Fibroblast of mammary gland (primary cell): ENCODE results near the gene NELL2.
"Not testable (repeated sequence)": the region's sequence is repeated elsewhere in the genome, so short reads cannot be mapped to it uniquely, and the experiment has no call there.

Source experiments
- DNase-seq: peaks from one replicate; pipeline ENCODE4 v3.0.0-alpha.2; 2010; ENCODE audit warnings: low read depth
- H3K4me3 ChIP-seq: 2 replicates; pipeline ENCODE4 v1.5.1; 2011; ENCODE audit warnings: low read depth, mild to moderate bottlenecking, low read length, moderate library complexity; ENCODE audit not compliant: control insufficient read depth
- TF ChIP-seq, protein P1 (sequence below): conservative IDR thresholded peaks from 2 replicates; pipeline ENCODE4 v1.5.1; 2011; ENCODE audit warnings: low read depth, low read length, inconsistent platforms; ENCODE audit not compliant: control insufficient read depth, insufficient read depth

The NELL2 gene

DNA sequence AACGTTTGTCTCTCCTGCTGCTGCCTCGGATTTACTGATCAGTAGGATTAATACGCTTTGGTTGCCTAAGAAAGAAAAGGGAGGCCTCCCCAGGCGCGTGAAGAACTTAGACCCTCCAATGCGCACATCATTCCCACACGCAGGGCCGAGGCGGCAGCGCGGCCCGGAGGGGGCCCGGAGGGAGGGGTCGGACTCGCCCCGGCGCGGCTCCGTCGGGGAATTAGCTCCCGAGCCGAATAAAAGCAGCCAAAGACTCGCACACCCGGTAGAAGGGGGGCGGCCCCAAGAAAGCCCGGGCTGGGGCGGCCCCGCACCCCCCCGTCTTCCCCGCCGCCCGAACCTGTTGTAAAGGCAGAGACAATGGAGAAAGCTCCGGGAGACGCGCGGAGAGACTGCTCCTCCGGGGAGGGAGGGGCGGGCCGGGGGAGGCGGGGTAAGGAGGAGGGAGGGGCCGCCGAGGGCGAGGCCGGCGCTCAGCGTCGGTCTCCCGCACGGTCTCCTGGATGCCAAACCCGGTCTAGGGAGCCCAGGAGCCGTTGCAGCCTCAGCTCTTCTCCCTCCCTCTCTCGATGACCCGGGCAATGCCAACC is at the start of gene NELL2:
NELL2 (minus strand) TSS at position 362 of the 590 bp plus-strand sequence. CDS start 446 bp downstream, outside the sequence.
- TF ChIP-seq, protein P1, sequence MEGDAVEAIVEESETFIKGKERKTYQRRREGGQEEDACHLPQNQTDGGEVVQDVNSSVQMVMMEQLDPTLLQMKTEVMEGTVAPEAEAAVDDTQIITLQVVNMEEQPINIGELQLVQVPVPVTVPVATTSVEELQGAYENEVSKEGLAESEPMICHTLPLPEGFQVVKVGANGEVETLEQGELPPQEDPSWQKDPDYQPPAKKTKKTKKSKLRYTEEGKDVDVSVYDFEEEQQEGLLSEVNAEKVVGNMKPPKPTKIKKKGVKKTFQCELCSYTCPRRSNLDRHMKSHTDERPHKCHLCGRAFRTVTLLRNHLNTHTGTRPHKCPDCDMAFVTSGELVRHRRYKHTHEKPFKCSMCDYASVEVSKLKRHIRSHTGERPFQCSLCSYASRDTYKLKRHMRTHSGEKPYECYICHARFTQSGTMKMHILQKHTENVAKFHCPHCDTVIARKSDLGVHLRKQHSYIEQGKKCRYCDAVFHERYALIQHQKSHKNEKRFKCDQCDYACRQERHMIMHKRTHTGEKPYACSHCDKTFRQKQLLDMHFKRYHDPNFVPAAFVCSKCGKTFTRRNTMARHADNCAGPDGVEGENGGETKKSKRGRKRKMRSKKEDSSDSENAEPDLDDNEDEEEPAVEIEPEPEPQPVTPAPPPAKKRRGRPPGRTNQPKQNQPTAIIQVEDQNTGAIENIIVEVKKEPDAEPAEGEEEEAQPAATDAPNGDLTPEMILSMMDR, result no peak
- peak; percentile 10 for DNase-seq
- peak within 1 kb of the TSS; percentile 34 for H3K4me3 ChIP-seq

GRCh38 chr12:44921736-44922135 is 45.6 kb upstream of the NELL2 start:
- no peak overlapping the region for H3K4me3 ChIP-seq
- TF ChIP-seq, protein P1, result no peak
- DNase-seq, result no peak

DNA sequence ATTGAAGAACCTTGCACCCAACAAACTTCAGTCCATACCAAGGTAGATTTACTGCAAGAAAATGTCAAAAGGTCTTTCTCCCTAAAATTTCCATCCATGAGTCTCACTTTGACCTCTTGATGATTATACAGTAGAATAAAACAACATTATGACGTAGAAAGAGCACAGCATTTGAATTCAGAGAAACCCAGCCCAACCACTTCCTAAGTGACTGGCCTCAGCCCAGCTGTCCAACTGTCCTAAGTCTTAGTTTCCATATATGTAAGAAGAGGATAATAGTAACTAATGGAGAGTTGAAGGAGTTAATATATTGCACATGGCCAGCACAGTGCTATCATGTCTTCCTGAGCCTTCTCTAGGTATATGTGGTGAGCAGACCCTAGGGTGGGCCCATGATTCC is 41.0 kb upstream of the NELL2 start:
- no peak for DNase-seq
- no peak overlapping the region for H3K4me3 ChIP-seq
- TF ChIP-seq, protein P1, result no peak

- no peak overlapping the region for H3K4me3 ChIP-seq
- TF ChIP-seq, protein P1, result no peak
- no peak for DNase-seq
Observed at GRCh38 chr12:44915958-44916357, 39.8 kb upstream of the NELL2 start.

GRCh38 chr12:44904321-44904720 is 28.2 kb upstream of the NELL2 start:
- TF ChIP-seq, protein P1, result no peak
- no peak overlapping the region for H3K4me3 ChIP-seq
- DNase-seq, result no peak

GRCh38 chr12:44898108-44898507 is 22.0 kb upstream of the NELL2 start:
- H3K4me3 ChIP-seq, DNase-seq: not testable (repeated sequence)

- DNase-seq, result no peak
- TF ChIP-seq, protein P1, result no peak
- no peak overlapping the region for H3K4me3 ChIP-seq
Observed at GRCh38 chr12:44889926-44890325, 13.8 kb upstream of the NELL2 start.
